DND-41 (cell line): ENCODE data around the gene ALG8.

Source experiments
- ATAC-seq: fragments of 200-7000 bp; cut with Tn5 transposase; 3 replicates; pipeline ENCODE4 v1.9.1; 2021; ENCODE audit warnings: low read depth; ENCODE audit not compliant: insufficient read depth
- DNase-seq: peaks from one replicate; pipeline ENCODE4 v3.0.0-alpha.2; 2020
- H2AFZ ChIP-seq: 2 replicates; pipeline ENCODE4 v1.6.0; 2012; ENCODE audit warnings: low read depth, low read length
- H3K27ac ChIP-seq: 2 replicates; pipeline ENCODE4 v1.5.1; 2012; ENCODE audit warnings: low read length, inconsistent platforms
- H3K27me3 ChIP-seq: fragments of 200-600 bp; sonication (generic); 2 replicates; pipeline ENCODE4 v1.6.0; 2012; ENCODE audit warnings: low read length, mild to moderate bottlenecking, inconsistent platforms; ENCODE audit not compliant: insufficient read depth, poor library complexity
- H3K36me3 ChIP-seq: 2 replicates; pipeline ENCODE4 v1.5.1; 2012; ENCODE audit warnings: low read length, inconsistent platforms; ENCODE audit not compliant: insufficient read depth
- H3K4me1 ChIP-seq: 2 replicates; pipeline ENCODE4 v1.5.1; 2012; ENCODE audit warnings: mild to moderate bottlenecking, low read length; ENCODE audit not compliant: insufficient read depth
- H3K4me2 ChIP-seq: 2 replicates; pipeline ENCODE4 v1.6.0; 2012; ENCODE audit warnings: mild to moderate bottlenecking, moderate library complexity, low read length, inconsistent platforms; ENCODE audit not compliant: insufficient read depth
- H3K4me3 ChIP-seq, 2 experiments: fragments of 200-600 bp in 1 of 2; shearing (Covaris generic) in 1 of 2; 2 replicates each; pipeline ENCODE4 v1.5.1; 2012 to 2016; ENCODE audit warnings: inconsistent platforms in 2 of 2, low read length in 2 of 2, mild to moderate bottlenecking in 2 of 2, low read depth in 1 of 2, moderate library complexity in 1 of 2
- H3K79me2 ChIP-seq: 2 replicates; pipeline ENCODE4 v1.6.0; 2012; ENCODE audit warnings: low read length, inconsistent platforms; ENCODE audit not compliant: insufficient read depth
- H3K9ac ChIP-seq: 2 replicates; pipeline ENCODE4 v1.6.0; 2012; ENCODE audit warnings: low read depth, mild to moderate bottlenecking, inconsistent platforms, low read length, moderate library complexity
- H3K9me3 ChIP-seq: 2 replicates; pipeline ENCODE4 v1.5.1; 2012; ENCODE audit warnings: low read length, moderate library complexity, mild to moderate bottlenecking, inconsistent platforms; ENCODE audit not compliant: insufficient read depth, severe bottlenecking
- H4K20me1 ChIP-seq: 2 replicates; pipeline ENCODE4 v1.6.0; 2012; ENCODE audit warnings: low read length; ENCODE audit not compliant: insufficient read depth
- CTCF ChIP-seq: IDR thresholded peaks from 2 replicates; pipeline ENCODE4 v1.5.1; 2012; ENCODE audit warnings: borderline replicate concordance, low read length, moderate library complexity, mild to moderate bottlenecking; ENCODE audit not compliant: poor library complexity, severe bottlenecking; ENCODE audit errors: extremely low read depth
- EZH2 ChIP-seq: IDR thresholded peaks from 3 replicates; pipeline ENCODE4 v1.6.1; 2012; ENCODE audit warnings: borderline replicate concordance, low read depth, mild to moderate bottlenecking, moderate library complexity, low read length, inconsistent platforms; ENCODE audit not compliant: severe bottlenecking

The ALG8 gene

GRCh38 chr11:78181185-78181584 is 41.8 kb upstream of the ALG8 start:
- Histone ChIP-seq H3K36me3 (no peaks in the 10 kb centered on the region), H2AFZ (no peak overlapping the region), H3K79me2 (no peaks in the 10 kb centered on the region), H3K4me1 (no peaks in the 10 kb centered on the region), H3K4me2 (no peak overlapping the region), H3K9me3 (no peaks in the 10 kb centered on the region), H3K27me3 (no peaks in the 10 kb centered on the region), H4K20me1 (no peaks in the 10 kb centered on the region), H3K4me3 (no peak overlapping the region), H3K27ac (no peak overlapping the region), H3K9ac (no peak overlapping the region)
- ATAC-seq (no peak), DNase-seq (no peak)
- TF ChIP-seq EZH2, result no peak
- no peak for TF ChIP-seq CTCF

GRCh38 chr11:78180751-78181150 is 41.3 kb upstream of the ALG8 start:
- H3K36me3 ChIP-seq, result no peaks in the 10 kb centered on the region
- no peak for TF ChIP-seq CTCF
- no peak for TF ChIP-seq EZH2
- H2AFZ ChIP-seq, result no peak overlapping the region
- no peak overlapping the region for H3K4me2 ChIP-seq
- DNase-seq (no peak), ATAC-seq (no peak)
- H3K9ac ChIP-seq, result no peak overlapping the region
- H3K4me1 ChIP-seq, result no peaks in the 10 kb centered on the region
- H3K4me3 ChIP-seq, result no peak overlapping the region
- no peak overlapping the region for H3K27ac ChIP-seq
- H3K27me3 ChIP-seq, result no peaks in the 10 kb centered on the region
- no peaks in the 10 kb centered on the region for H4K20me1 ChIP-seq
- no peaks in the 10 kb centered on the region for H3K79me2 ChIP-seq
- H3K9me3 ChIP-seq, result no peaks in the 10 kb centered on the region

- Histone ChIP-seq H4K20me1 (no peaks in the 10 kb centered on the region), H3K27me3 (no peaks in the 10 kb centered on the region), H3K4me2 (no peak overlapping the region)
Observed at GRCh38 chr11:78179459-78180071, 40.1 kb upstream of the ALG8 start.

GRCh38 chr11:78177216-78177615 is 37.8 kb upstream of the ALG8 start:
- H3K9ac ChIP-seq, result no peak overlapping the region
- TF ChIP-seq EZH2 (no peak), CTCF (no peak)
- no peaks in the 10 kb centered on the region for H4K20me1 ChIP-seq
- no peak for DNase-seq
- no peak overlapping the region for H2AFZ ChIP-seq
- H3K79me2 ChIP-seq, result no peaks in the 10 kb centered on the region
- no peaks in the 10 kb centered on the region for H3K9me3 ChIP-seq
- no peak overlapping the region for H3K27ac ChIP-seq
- no peak overlapping the region for H3K4me2 ChIP-seq
- no peaks in the 10 kb centered on the region for H3K27me3 ChIP-seq
- H3K4me3 ChIP-seq, result no peak overlapping the region
- peaks cover 6% of the 10 kb centered on the region for H3K36me3 ChIP-seq
- no peaks in the 10 kb centered on the region for H3K4me1 ChIP-seq
- no peak for ATAC-seq

More at GRCh38 chr11:78179459-78180071, 40.1 kb upstream of the ALG8 start:
- Histone ChIP-seq H3K79me2 (no peaks in the 10 kb centered on the region), H3K9me3 (no peaks in the 10 kb centered on the region), H3K4me3 (no peak overlapping the region), H2AFZ (no peak overlapping the region), H3K9ac (no peak overlapping the region), H3K27ac (no peak overlapping the region; the same call in 1 of the 2 replicates), H3K4me1 (no peaks in the 10 kb centered on the region), H3K36me3 (no peaks in the 10 kb centered on the region)
- DNase-seq, result no peak
- ATAC-seq, result no peak
- no peak for TF ChIP-seq EZH2
